Caco-2 (cell line): ENCODE data around the gene RTBDN. TPM values are rescaled to one million over a fixed set of nuclear protein-coding genes. Genes with fewer than 3 reads are reported as not detected.

Experiments
- BruUV-seq: library from RNA; stranded (reverse); fragments of 400-500 nt; replicated peaks from 2 replicates; lab custom pipeline; 2021; lab: Mats Ljungman, UMichigan
- CTCF ChIA-PET: fragments of 300-600 bp; sonication (Branson Sonifier 250); formaldehyde crosslinking; loops from one replicate; lab custom pipeline; 2022; ENCODE audit warnings: antibody characterized with exemption; lab: Charles Lee
- POLR2A ChIA-PET: fragments of 300-600 bp; sonication (Branson Sonifier 250); formaldehyde crosslinking; loops from one replicate; lab custom pipeline; 2022; ENCODE audit warnings: antibody characterized with exemption; lab: Charles Lee
- DNase-seq, 2 experiments: peaks; one replicate each; pipeline versions ENCODE4 v3.0.0 to v3.0.0-alpha.2; 2020 to 2022
- H3K27me3 ChIP-seq: replicated peaks from 2 replicates; pipeline ENCODE4 v1.6.0; 2011; ENCODE audit warnings: low read length; ENCODE audit not compliant: control insufficient read depth, insufficient read depth
- H3K36me3 ChIP-seq: 2 replicates; pipeline ENCODE4 v1.5.1; 2011; ENCODE audit warnings: low read length; ENCODE audit not compliant: control insufficient read depth, insufficient read depth
- H3K4me1 ChIP-seq: fragments of 250-450 bp; sonication (Bioruptor Pico); 2 replicates; pipeline ENCODE4 v1.5.1; 2020; ENCODE audit warnings: mild to moderate bottlenecking
- H3K4me3 ChIP-seq: 2 replicates; pipeline ENCODE4 v1.5.1; 2011; ENCODE audit warnings: low read depth, mild to moderate bottlenecking, control low read depth, low read length
- H3K9me3 ChIP-seq: fragments of 250-450 bp; sonication (Bioruptor Pico); 2 replicates; pipeline ENCODE4 v1.5.1; 2020; ENCODE audit warnings: mild to moderate bottlenecking, moderate library complexity
- H3K27ac Mint-ChIP-seq: one replicate; pipeline ENCODE4 v1.8.0; 2022; ENCODE audit warnings: mixed read lengths; ENCODE audit not compliant: unreplicated experiment
- H3K27me3 Mint-ChIP-seq: one replicate; pipeline ENCODE4 v1.8.0; 2022; ENCODE audit warnings: mixed read lengths; ENCODE audit not compliant: insufficient read depth, unreplicated experiment
- H3K36me3 Mint-ChIP-seq: one replicate; pipeline ENCODE4 v1.8.0; 2022; ENCODE audit warnings: mild to moderate bottlenecking, mixed read lengths; ENCODE audit not compliant: insufficient read depth, unreplicated experiment
- H3K4me1 Mint-ChIP-seq: one replicate; pipeline ENCODE4 v1.8.0; 2022; ENCODE audit warnings: low read depth, mixed read lengths; ENCODE audit not compliant: unreplicated experiment
- H3K4me3 Mint-ChIP-seq: one replicate; pipeline ENCODE4 v1.8.0; 2022; ENCODE audit warnings: mild to moderate bottlenecking, moderate library complexity, mixed read lengths; ENCODE audit not compliant: unreplicated experiment
- H3K9me3 Mint-ChIP-seq: one replicate; pipeline ENCODE4 v1.8.0; 2022; ENCODE audit warnings: mixed read lengths; ENCODE audit not compliant: unreplicated experiment
- CTCF ChIP-seq, 2 experiments: fragments of 200-600 bp in 1 of 2; IDR thresholded peaks; 1 replicate in 1 of 2; 2 replicates in 1 of 2; pipeline versions ENCODE4 v1.5.1 to v1.8.0; 2011 to 2022; ENCODE audit warnings: antibody characterized with exemption in 1 of 2, control low read depth in 1 of 2, inconsistent platforms in 1 of 2, low read depth in 1 of 2, low read length in 1 of 2, mild to moderate bottlenecking in 1 of 2, moderate library complexity in 1 of 2; ENCODE audit not compliant: insufficient read depth in 1 of 2, severe bottlenecking in 1 of 2, unreplicated experiment in 1 of 2
- intact Hi-C: fragments of 100-400 bp; cut with micrococcal nuclease; formaldehyde crosslinking; loops from one replicate; pipeline ENCODE4 v1.10.0; 2022; ENCODE audit not compliant: unreplicated experiment
- total RNA-seq: library from RNA; stranded (reverse); gene quantifications from 2 replicates; pipeline ENCODE4 v1.2.3, GENCODE V29; 2022

RTBDN gene
- total RNA-seq, 1 experiment from 2014 or later, result not detected

- Histone ChIP-seq H3K36me3 (no peaks in the 10 kb centered on the region), H3K27me3 (no peaks in the 10 kb centered on the region), H3K9me3 (no peaks in the 10 kb centered on the region), H3K4me3 (peak within 1 kb of the TSS; percentile 93), H3K4me1 (peaks cover 33% of the 10 kb centered on the region)
- Mint-ChIP-seq H3K27me3 (no peaks in the 10 kb centered on the region), H3K4me3 (peak within 1 kb of the TSS; percentile 92), H3K4me1 (peaks cover 25% of the 10 kb centered on the region), H3K36me3 (peaks cover 45% of the 10 kb centered on the region), H3K9me3 (no peaks in the 10 kb centered on the region), H3K27ac (peak within 1 kb of the TSS; percentile 83)
- BruUV-seq, result no TSS peak
- no peak for TF ChIP-seq CTCF (IDR thresholded peaks at IDR 0.05; ENCODE audit: insufficient read depth in 1 of 2, low read depth in 1 of 2, low read length in 1 of 2, severe bottlenecking in 1 of 2, unreplicated experiment in 1 of 2)
- peak; percentile 94 to 96 for DNase-seq
- intact Hi-C loops, result loop anchor here (1.0 to 5.0 kb wide), 2 partner anchors 14 to 361 kb away; partner anchors contain the start of genes IER2 and STX10
- POLR2A ChIA-PET, result interaction anchor here (0.5 to 3.0 kb wide), 10 partner anchors 9 to 128 kb away, joined by 3 to 36 read pairs (median 7); partner anchors contain the start of genes RNASEH2A and SYCE2
- CTCF ChIA-PET, result interaction anchor here (0.6 to 3.7 kb wide), 7 partner anchors 9 to 70 kb away, joined by 3 to 38 read pairs (median 5); partner anchors contain the start of genes RNASEH2A and TNPO2
Measured at GRCh38 chr19:12791345-12792050, 42.9 kb downstream of the RTBDN start, which contains the start of gene JUNB. Gene JUNB (plus strand): TSS chr19:12791486. CDS start chr19:12791772, 286 bp downstream.

- ChIA-PET POLR2A (interaction anchor here (0.5 to 3.0 kb wide), 6 partner anchors 8 to 109 kb away, joined by 3 to 36 read pairs (median 9); partner anchors contain the start of gene RNASEH2A), CTCF (interaction anchor here (0.6 to 3.7 kb wide), 5 partner anchors 10 to 69 kb away, joined by 3 to 38 read pairs (median 5); partner anchors contain the start of gene TNPO2)
- DNase-seq, result no peak
- Histone ChIP-seq H3K36me3 (no peaks in the 10 kb centered on the region), H3K27me3 (no peaks in the 10 kb centered on the region), H3K4me1 (peaks cover 26% of the 10 kb centered on the region), H3K4me3 (peak overlapping the region; percentile 40), H3K9me3 (no peaks in the 10 kb centered on the region)
- peaks cover 42% of the 10 kb centered on the region for H3K36me3 Mint-ChIP-seq
- TF ChIP-seq CTCF (IDR thresholded peaks at IDR 0.05; ENCODE audit: insufficient read depth in 1 of 2, low read depth in 1 of 2, low read length in 1 of 2, severe bottlenecking in 1 of 2, unreplicated experiment in 1 of 2), result no peak
- H3K27ac Mint-ChIP-seq, result peak overlapping the region; percentile 83
- no TSS peak for BruUV-seq
- intact Hi-C loops, result loop anchor here (1.0 to 5.0 kb wide), 2 partner anchors 8 to 362 kb away; partner anchors contain the start of genes IER2 and STX10
- H3K9me3 Mint-ChIP-seq, result no peaks in the 10 kb centered on the region
- H3K4me1 Mint-ChIP-seq, result peaks cover 21% of the 10 kb centered on the region
- H3K27me3 Mint-ChIP-seq, result no peaks in the 10 kb centered on the region
- peak overlapping the region; percentile 92 for H3K4me3 Mint-ChIP-seq
Measured at GRCh38 chr19:12790628-12791344, 43.6 kb downstream of the RTBDN start.
